ENCODE results near the gene ZFAND3. TPM values are rescaled to one million over a fixed set of nuclear protein-coding genes. Genes with fewer than 3 reads are reported as not detected.

ZFAND3 gene
- polyA plus RNA-seq, 1 donor from 2014 or later: 19.7 TPM

GRCh38 chr6:38152620-38153019 is 333.1 kb downstream of the ZFAND3 start:
- Histone ChIP-seq H3K9me3 (ENCODE audit: low read length) (no peaks in the 10 kb centered on the region), H3F3A (ENCODE audit: insufficient read depth, low read length, poor library complexity, severe bottlenecking) (no peaks in the 10 kb centered on the region), H3K9ac (ENCODE audit: low read length) (no peak overlapping the region), H3K27ac (ENCODE audit: low read length) (no peak overlapping the region), H3K79me2 (replicated peaks; ENCODE audit: insufficient read depth, low read length) (no peaks in the 10 kb centered on the region), H2AFZ (ENCODE audit: low read depth, low read length) (no peak overlapping the region), H3K4me2 (ENCODE audit: low read length) (no peak overlapping the region), H4K20me1 (ENCODE audit: insufficient read depth) (no peaks in the 10 kb centered on the region), H3K36me3 (ENCODE audit: insufficient read depth, low read length) (no peaks in the 10 kb centered on the region), H3K4me3 (ENCODE audit: low read length) (no peak overlapping the region), H3K9me2 (ENCODE audit: insufficient read depth, low read length) (no peaks in the 10 kb centered on the region), H3K27me3 (ENCODE audit: insufficient read depth, low read depth, low read length) (no peaks in the 10 kb centered on the region)
- TF ChIP-seq CTCF (IDR thresholded peaks at IDR 0.05; ENCODE audit: poor library complexity, severe bottlenecking) (no peak), EP300 (conservative IDR thresholded peaks at IDR 0.05; ENCODE audit: poor library complexity, severe bottlenecking) (no peak), MXI1 (conservative IDR thresholded peaks at IDR 0.05; ENCODE audit: poor library complexity, severe bottlenecking) (no peak), POLR2AphosphoS5 (IDR thresholded peaks at IDR 0.05) (no peak), RAD21 (conservative IDR thresholded peaks at IDR 0.05) (no peak), SMC3 (conservative IDR thresholded peaks at IDR 0.05; ENCODE audit: poor library complexity) (no peak), EZH2 (IDR thresholded peaks at IDR 0.05; ENCODE audit: borderline replicate concordance, insufficient read depth, low read length, poor library complexity, severe bottlenecking) (no peak), REST (IDR thresholded peaks at IDR 0.05; ENCODE audit: borderline replicate concordance) (no peak), TAF1 (IDR thresholded peaks at IDR 0.05; ENCODE audit: low read depth) (no peak)

GRCh38 chr6:38153076-38153797 is 333.7 kb downstream of the ZFAND3 start:
- Histone ChIP-seq H3K4me2 (ENCODE audit: low read length) (no peak overlapping the region), H3K36me3 (ENCODE audit: insufficient read depth, low read length) (no peaks in the 10 kb centered on the region), H3K27me3 (ENCODE audit: insufficient read depth, low read depth, low read length) (no peaks in the 10 kb centered on the region), H3F3A (ENCODE audit: insufficient read depth, low read length, poor library complexity, severe bottlenecking) (no peaks in the 10 kb centered on the region), H4K20me1 (ENCODE audit: insufficient read depth) (no peaks in the 10 kb centered on the region), H3K4me3 (ENCODE audit: low read length) (no peak overlapping the region), H3K9me3 (ENCODE audit: low read length) (no peaks in the 10 kb centered on the region), H2AFZ (ENCODE audit: low read depth, low read length) (no peak overlapping the region), H3K9ac (ENCODE audit: low read length) (no peak overlapping the region), H3K9me2 (ENCODE audit: insufficient read depth, low read length) (no peaks in the 10 kb centered on the region), H3K79me2 (replicated peaks; ENCODE audit: insufficient read depth, low read length) (no peaks in the 10 kb centered on the region), H3K27ac (ENCODE audit: low read length) (no peak overlapping the region)
- TF ChIP-seq SMC3 (conservative IDR thresholded peaks at IDR 0.05; ENCODE audit: poor library complexity) (no peak), MXI1 (conservative IDR thresholded peaks at IDR 0.05; ENCODE audit: poor library complexity, severe bottlenecking) (no peak), POLR2AphosphoS5 (IDR thresholded peaks at IDR 0.05) (no peak), TAF1 (IDR thresholded peaks at IDR 0.05; ENCODE audit: low read depth) (no peak)

Data from neural cell (in vitro differentiated cells).